ENCODE measurements around the gene EFHC2. TPM values are rescaled to one million over a fixed set of nuclear protein-coding genes. Genes with fewer than 3 reads are reported as not detected.

The EFHC2 gene
- total RNA-seq, 4 donors from 2014 or later, result 5.1 to 16.1 (median 8.9) TPM

GRCh38 chrX:44183329-44183728, 160.1 kb downstream of the EFHC2 start:
- no peaks in the 10 kb centered on the region for H3K4me1 ChIP-seq
- TF ChIP-seq POLR2AphosphoS5 (IDR thresholded peaks at IDR 0.05), result no peak
- DNase-seq (ENCODE audit: low spot score in 2 of 2), result no peak
- H3K27ac ChIP-seq, result no peak overlapping the region
- H3K9me3 ChIP-seq, result no peaks in the 10 kb centered on the region
- 58% methylated on average over 2 of the region's 2 CpGs for WGBS
- no peaks in the 10 kb centered on the region for H3K36me3 ChIP-seq
- H3K4me3 ChIP-seq, result no peak overlapping the region
- no peaks in the 10 kb centered on the region for H3K27me3 ChIP-seq

- WGBS, result 69% methylated on average over 6 of the region's 6 CpGs
- no peak overlapping the region for H3K27ac ChIP-seq
- H3K9me3 ChIP-seq, result no peaks in the 10 kb centered on the region
- H3K27me3 ChIP-seq, result no peaks in the 10 kb centered on the region
- TF ChIP-seq CTCF (IDR thresholded peaks at IDR 0.05) (no peak), EP300 (IDR thresholded peaks at IDR 0.05) (no peak), POLR2AphosphoS5 (IDR thresholded peaks at IDR 0.05) (no peak), POLR2A (IDR thresholded peaks at IDR 0.05) (no peak)
- no peak for DNase-seq (ENCODE audit: low spot score in 2 of 2)
- H3K4me3 ChIP-seq, result no peak overlapping the region
- no peaks in the 10 kb centered on the region for H3K36me3 ChIP-seq
- H3K4me1 ChIP-seq, result no peaks in the 10 kb centered on the region
Measured at GRCh38 chrX:44178274-44179053, 165.0 kb downstream of the EFHC2 start.

- WGBS, result 90% methylated on average over 2 of the region's 2 CpGs
- Histone ChIP-seq H3K27me3 (no peaks in the 10 kb centered on the region), H3K4me3 (no peak overlapping the region), H3K4me1 (no peaks in the 10 kb centered on the region), H3K27ac (no peak overlapping the region), H3K36me3 (no peaks in the 10 kb centered on the region), H3K9me3 (no peaks in the 10 kb centered on the region)
- DNase-seq (ENCODE audit: low spot score in 2 of 2), result no peak
- TF ChIP-seq POLR2AphosphoS5 (IDR thresholded peaks at IDR 0.05) (no peak), CTCF (IDR thresholded peaks at IDR 0.05) (no peak), EP300 (IDR thresholded peaks at IDR 0.05) (no peak), POLR2A (IDR thresholded peaks at IDR 0.05) (no peak)
Measured at GRCh38 chrX:44175455-44175854, 168.0 kb downstream of the EFHC2 start.

GRCh38 chrX:44174061-44174460, 169.4 kb downstream of the EFHC2 start:
- TF ChIP-seq POLR2AphosphoS5 (IDR thresholded peaks at IDR 0.05), result no peak
- no peak overlapping the region for H3K4me3 ChIP-seq
- H3K4me1 ChIP-seq, result no peaks in the 10 kb centered on the region
- H3K27ac ChIP-seq, result no peak overlapping the region
- WGBS, result 83% methylated on average over 3 of the region's 3 CpGs
- DNase-seq (ENCODE audit: low spot score in 2 of 2), result no peak
- H3K36me3 ChIP-seq, result no peaks in the 10 kb centered on the region
- no peaks in the 10 kb centered on the region for H3K27me3 ChIP-seq
- H3K9me3 ChIP-seq, result no peaks in the 10 kb centered on the region

- Histone ChIP-seq H3K27ac (no peak overlapping the region), H3K4me3 (no peak overlapping the region), H3K9me3 (no peaks in the 10 kb centered on the region), H3K27me3 (no peaks in the 10 kb centered on the region), H3K4me1 (no peaks in the 10 kb centered on the region), H3K36me3 (no peaks in the 10 kb centered on the region)
- no peak for TF ChIP-seq CTCF (IDR thresholded peaks at IDR 0.05)
- TF ChIP-seq POLR2A (IDR thresholded peaks at IDR 0.05), result no peak
- TF ChIP-seq POLR2AphosphoS5 (IDR thresholded peaks at IDR 0.05), result no peak
- WGBS, result 67% methylated on average over 3 of the region's 3 CpGs
- DNase-seq (ENCODE audit: low spot score in 2 of 2), result no peak
Measured at GRCh38 chrX:44173219-44173618, 170.3 kb downstream of the EFHC2 start.

- no peaks in the 10 kb centered on the region for H3K36me3 ChIP-seq
- H3K4me1 ChIP-seq, result no peaks in the 10 kb centered on the region
- TF ChIP-seq EP300 (IDR thresholded peaks at IDR 0.05) (no peak), POLR2A (IDR thresholded peaks at IDR 0.05) (no peak), POLR2AphosphoS5 (IDR thresholded peaks at IDR 0.05) (no peak), CTCF (IDR thresholded peaks at IDR 0.05) (no peak)
- no peaks in the 10 kb centered on the region for H3K27me3 ChIP-seq
- H3K4me3 ChIP-seq, result no peak overlapping the region
- DNase-seq (ENCODE audit: low spot score in 2 of 2), result no peak
- H3K27ac ChIP-seq, result no peak overlapping the region
- no peaks in the 10 kb centered on the region for H3K9me3 ChIP-seq
- 47% methylated on average over 1 of the region's 1 CpG for WGBS
Measured at GRCh38 chrX:44167116-44167515, 176.4 kb downstream of the EFHC2 start.

Data from suprapubic skin (tissue), 4 donors.